ENCODE measurements around the gene TBC1D1. TPM values are rescaled to one million over a fixed set of nuclear protein-coding genes. Genes with fewer than 3 reads are reported as not detected.

The TBC1D1 gene
- total RNA-seq, 4 donors from 2014 or later, result 66.2 to 120 (median 87.9) TPM

DNA sequence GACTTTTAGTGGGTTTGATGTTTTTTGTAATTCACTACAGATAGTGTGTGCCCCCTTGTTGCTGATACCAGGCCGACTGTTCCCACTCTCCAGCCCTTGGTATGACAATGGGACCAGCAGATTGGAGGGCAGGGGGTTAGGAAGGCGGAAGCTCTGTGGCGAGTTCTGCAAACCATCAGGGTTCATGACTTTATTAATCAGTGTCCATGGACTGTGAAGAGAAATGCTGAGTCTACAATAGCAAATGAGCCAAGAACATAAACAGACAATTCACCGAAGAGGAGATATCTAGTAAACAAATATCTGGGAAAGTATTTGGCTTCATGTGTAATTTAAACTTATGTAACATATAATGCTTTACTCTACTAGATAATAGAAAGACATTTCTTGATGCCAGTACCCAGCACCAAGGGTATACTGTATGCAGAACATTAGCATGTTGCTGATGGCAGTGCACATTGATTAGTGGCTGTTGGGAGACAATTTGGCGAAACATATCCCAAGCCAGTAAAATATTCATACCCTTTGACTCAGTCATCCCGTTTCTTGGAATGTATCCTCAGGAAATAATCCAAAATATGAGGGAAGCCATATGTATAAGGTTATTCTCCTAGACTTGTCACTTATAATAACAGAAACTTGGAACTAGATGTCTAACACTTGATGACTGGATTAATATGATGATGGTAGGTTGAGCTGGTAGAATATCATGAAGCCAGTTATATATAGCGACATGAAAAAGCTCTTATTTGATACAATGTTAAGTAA is 238.8 kb downstream of the TBC1D1 start:
- Histone ChIP-seq H3K4me3 (no peak overlapping the region), H3K27ac (peak overlapping the region in 3 of 4 donors; percentile 8 to 71 (median 45)), H3K9me3 (no peaks in the 10 kb centered on the region), H3K36me3 (peaks cover 0 to 15% (median 0%) of the 10 kb centered on the region in 3 donors), H3K27me3 (no peaks in the 10 kb centered on the region), H3K4me1 (peaks cover 0 to 52% (median 18%) of the 10 kb centered on the region in 4 donors)
- DNase-seq, result no peak
- TF ChIP-seq, protein P1, sequence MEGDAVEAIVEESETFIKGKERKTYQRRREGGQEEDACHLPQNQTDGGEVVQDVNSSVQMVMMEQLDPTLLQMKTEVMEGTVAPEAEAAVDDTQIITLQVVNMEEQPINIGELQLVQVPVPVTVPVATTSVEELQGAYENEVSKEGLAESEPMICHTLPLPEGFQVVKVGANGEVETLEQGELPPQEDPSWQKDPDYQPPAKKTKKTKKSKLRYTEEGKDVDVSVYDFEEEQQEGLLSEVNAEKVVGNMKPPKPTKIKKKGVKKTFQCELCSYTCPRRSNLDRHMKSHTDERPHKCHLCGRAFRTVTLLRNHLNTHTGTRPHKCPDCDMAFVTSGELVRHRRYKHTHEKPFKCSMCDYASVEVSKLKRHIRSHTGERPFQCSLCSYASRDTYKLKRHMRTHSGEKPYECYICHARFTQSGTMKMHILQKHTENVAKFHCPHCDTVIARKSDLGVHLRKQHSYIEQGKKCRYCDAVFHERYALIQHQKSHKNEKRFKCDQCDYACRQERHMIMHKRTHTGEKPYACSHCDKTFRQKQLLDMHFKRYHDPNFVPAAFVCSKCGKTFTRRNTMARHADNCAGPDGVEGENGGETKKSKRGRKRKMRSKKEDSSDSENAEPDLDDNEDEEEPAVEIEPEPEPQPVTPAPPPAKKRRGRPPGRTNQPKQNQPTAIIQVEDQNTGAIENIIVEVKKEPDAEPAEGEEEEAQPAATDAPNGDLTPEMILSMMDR (IDR thresholded peaks at IDR 0.05), result no peak
- TF ChIP-seq POLR2A (IDR thresholded peaks at IDR 0.05), result no peak

DNA sequence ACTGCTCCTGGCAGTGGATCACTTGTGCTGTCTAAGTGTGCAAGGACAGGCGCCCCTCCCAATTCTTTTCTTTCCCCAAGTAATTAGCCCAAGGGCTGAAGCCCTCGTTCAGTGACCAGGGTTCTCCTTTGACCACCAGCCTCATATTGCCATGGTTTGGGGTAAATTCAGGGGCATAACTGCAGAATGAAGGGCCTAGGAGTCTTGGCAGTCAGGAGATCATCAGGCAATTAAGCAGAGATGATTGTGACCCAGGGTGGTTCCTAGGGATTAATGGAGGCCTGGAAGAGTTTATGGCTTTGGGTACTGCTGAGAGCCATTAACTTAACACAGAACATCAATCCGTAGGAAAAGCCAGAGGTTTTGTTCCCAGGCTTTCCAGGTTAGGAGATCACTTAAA is 240.0 kb downstream of the TBC1D1 start:
- peak overlapping the region in 1 of 4 donors; percentile 77 for H3K27ac ChIP-seq
- H3K9me3 ChIP-seq, result no peaks in the 10 kb centered on the region
- peaks cover 0 to 52% (median 18%) of the 10 kb centered on the region in 4 donors for H3K4me1 ChIP-seq
- DNase-seq, result no peak
- TF ChIP-seq POLR2A (IDR thresholded peaks at IDR 0.05), result no peak
- TF ChIP-seq, protein P1 (IDR thresholded peaks at IDR 0.05), result no peak
- no peaks in the 10 kb centered on the region for H3K27me3 ChIP-seq
- no peak overlapping the region for H3K4me3 ChIP-seq
- H3K36me3 ChIP-seq, result peaks cover 0 to 11% (median 0%) of the 10 kb centered on the region in 3 donors

DNA sequence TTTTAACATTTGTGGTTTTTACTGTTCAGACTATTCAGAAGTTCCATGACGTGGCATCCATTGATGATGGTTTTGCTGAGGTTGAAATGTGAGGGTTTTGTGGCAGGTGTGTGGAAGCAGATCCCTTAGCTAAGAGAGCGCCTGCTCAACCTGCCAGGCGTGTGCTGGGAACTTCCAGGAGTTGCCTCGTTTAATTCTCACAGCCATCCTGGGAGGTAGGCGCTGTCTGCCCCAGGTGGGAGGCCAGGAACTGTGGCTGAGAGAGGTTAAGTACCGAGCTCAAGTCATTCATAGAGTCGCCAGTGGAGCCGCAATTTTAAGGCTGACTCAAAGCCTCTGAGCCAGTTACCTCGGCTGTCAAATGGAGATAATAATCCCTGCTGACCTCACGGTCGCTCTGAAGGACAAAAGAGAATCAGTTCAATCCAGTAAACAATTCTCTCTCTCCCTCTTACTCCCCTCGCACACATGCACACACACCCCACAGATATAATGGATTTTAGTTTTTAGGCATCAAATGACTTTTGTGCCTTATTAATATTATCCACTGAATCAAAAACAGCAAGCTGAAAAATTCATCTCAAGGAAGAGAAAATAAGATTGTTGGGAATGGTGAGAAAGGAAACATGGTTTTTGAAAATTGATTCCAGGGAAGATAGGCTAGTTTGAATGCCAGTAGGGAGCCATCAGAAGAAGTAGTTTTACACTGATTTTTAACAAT is 240.6 kb downstream of the TBC1D1 start:
- H3K36me3 ChIP-seq, result peaks cover 0 to 10% (median 0%) of the 10 kb centered on the region in 3 donors
- peaks cover 0 to 52% (median 18%) of the 10 kb centered on the region in 4 donors for H3K4me1 ChIP-seq
- peak in 1 of 3 donors; percentile 56 for DNase-seq

DNA sequence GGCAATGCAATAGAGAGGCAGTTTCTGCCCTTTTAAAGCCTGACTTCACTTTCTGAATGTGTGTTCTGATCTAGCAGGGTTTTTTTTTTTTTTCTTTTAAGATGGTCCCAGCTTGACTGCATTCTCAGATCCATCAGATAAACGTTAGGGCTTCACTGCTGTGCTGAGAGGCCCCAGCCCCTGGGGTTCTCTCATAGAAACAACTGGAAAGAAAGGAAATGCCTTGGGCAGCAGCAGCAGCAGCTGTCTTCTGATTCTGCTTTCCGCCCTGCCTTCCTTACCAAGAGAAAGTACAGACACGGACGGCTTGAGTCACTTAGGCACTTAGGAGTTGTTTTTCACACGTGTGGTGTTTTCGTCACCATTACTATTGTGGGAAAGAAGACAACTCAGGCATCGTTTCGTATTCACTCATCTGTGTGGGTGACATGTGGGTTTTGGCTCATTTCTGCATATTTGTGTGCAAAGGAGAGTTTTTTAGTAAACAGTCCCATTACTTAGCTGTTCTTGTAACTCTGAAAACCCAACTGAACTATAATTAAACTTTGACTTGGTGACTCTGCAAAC is 241.3 kb downstream of the TBC1D1 start:
- Histone ChIP-seq H3K36me3 (peaks cover 0 to 12% (median 0%) of the 10 kb centered on the region in 3 donors), H3K4me3 (no peak overlapping the region), H3K27ac (peak overlapping the region; percentile 18 to 77 (median 68)), H3K4me1 (peaks cover 0 to 52% (median 18%) of the 10 kb centered on the region in 4 donors), H3K27me3 (no peaks in the 10 kb centered on the region), H3K9me3 (no peaks in the 10 kb centered on the region)
- DNase-seq, result peak in 2 of 3 donors; percentile 44 to 83
- TF ChIP-seq, protein P1 (IDR thresholded peaks at IDR 0.05), result no peak
- peak in 1 of 2 donors; percentile 45 for TF ChIP-seq POLR2A (IDR thresholded peaks at IDR 0.05)

More for the DNA sequence above, 240.6 kb downstream of the TBC1D1 start:
- Histone ChIP-seq H3K27ac (peak overlapping the region; percentile 18 to 77 (median 56)), H3K4me3 (no peak overlapping the region), H3K9me3 (no peaks in the 10 kb centered on the region), H3K27me3 (no peaks in the 10 kb centered on the region)
- TF ChIP-seq, protein P1 (IDR thresholded peaks at IDR 0.05), result no peak
- TF ChIP-seq POLR2A (IDR thresholded peaks at IDR 0.05), result no peak

DNA sequence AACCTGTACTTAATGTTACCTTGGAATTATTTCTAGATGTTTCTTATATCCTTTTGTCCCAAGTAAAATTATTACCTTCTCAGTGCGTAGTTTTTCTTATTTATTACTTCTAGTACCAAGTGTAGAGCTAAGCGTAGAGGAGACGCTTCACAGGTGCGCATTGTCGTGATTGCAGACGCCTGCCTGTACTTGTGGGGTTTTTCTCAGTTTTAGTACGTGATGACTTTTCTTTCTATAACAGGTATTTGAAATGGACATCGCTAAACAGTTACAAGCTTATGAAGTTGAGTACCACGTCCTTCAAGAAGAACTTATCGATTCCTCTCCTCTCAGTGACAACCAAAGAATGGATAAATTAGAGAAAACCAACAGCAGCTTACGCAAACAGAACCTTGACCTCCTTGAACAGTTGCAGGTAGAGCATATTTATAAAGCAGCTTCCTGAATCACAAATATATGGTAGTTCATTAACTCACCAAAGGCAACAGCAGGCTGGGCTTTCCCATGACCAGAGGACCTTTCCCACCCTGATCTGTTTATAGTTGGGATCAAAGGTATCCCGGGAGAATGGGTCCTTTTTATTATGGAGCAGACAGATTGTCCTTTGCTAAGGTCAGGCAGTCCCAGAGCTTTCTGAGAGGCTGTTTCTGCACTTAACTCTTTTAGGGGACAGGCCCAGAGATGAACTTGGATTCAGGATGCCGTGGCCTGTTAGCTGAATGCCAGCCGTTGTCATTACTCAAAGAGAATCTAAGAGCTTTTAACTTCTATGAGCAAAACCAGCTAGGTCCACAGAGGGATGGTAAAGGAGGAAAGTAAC is 242.2 kb downstream of the TBC1D1 start:
- Histone ChIP-seq H3K4me3 (no peak overlapping the region), H3K27ac (peak overlapping the region in 3 of 4 donors; percentile 63 to 77 (median 71)), H3K27me3 (no peaks in the 10 kb centered on the region), H3K9me3 (no peaks in the 10 kb centered on the region), H3K4me1 (peaks cover 0 to 52% (median 18%) of the 10 kb centered on the region in 4 donors), H3K36me3 (peaks cover 0 to 19% (median 0%) of the 10 kb centered on the region in 3 donors)
- DNase-seq, result peak in 1 of 3 donors; percentile 76
- TF ChIP-seq, protein P1 (IDR thresholded peaks at IDR 0.05), result peak in 2 of 6 experiments; percentile 25 to 29
- no peak for TF ChIP-seq POLR2A (IDR thresholded peaks at IDR 0.05)
